Ramos (cell line): ENCODE results near the gene VAMP7.
"Not testable (repeated sequence)": the region's sequence is repeated elsewhere in the genome, so short reads cannot be mapped to it uniquely, and the experiment has no call there.

ENCODE experiments used
- in situ Hi-C: fragments of 300-500 bp; cut with MboI; formaldehyde crosslinking; loops from one replicate; pipeline ENCODE4 v1.14.3; 2022; ENCODE audit warnings: low sequenced_read_pairs; ENCODE audit not compliant: unreplicated experiment

The VAMP7 gene, protein sequence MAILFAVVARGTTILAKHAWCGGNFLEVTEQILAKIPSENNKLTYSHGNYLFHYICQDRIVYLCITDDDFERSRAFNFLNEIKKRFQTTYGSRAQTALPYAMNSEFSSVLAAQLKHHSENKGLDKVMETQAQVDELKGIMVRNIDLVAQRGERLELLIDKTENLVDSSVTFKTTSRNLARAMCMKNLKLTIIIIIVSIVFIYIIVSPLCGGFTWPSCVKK

DNA sequence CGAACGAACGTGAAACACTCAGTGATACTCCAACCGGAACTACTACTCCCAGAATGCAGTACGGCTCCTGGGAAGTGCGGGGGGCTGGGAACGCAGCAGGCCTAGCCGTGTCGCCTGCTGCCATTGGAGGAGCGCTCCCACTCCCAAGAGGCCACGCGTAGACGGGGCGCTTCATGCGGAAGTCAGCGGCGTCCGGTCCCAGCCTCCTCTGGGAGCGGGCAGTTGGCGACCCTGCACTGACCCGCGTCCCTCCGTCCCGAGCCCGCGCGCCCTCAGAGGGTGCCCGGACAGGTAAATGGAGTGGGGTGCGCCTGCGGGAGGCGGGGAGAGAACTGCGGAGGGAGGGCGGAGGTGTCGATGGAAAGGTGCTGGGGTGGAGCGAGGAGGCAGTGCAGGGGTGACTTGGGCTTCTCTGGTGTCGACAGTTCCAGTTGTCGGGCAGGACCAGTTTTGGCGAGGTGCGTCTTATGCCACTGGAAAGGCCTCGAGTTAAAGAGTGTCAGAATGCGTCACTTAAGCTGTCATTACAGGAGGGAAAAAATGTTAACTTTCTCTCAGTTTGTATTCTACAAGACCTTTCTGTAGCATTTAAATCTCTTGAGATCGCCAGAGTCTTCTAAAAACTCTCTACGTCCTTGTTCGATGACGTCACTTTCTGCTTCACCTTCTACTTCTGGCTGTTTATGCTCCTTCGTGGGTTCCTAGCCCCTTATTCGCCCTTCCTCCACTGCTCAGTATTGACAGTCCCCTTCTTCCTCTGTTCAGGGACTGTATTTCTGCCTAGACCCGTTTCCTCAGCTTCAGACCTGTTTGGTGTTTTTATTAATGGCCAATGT lies at the start of gene VAMP7:
Gene VAMP7 (plus strand): TSS at position 188 of the 836 bp plus-strand sequence. CDS start 8,122 bp downstream, outside the sequence.
- in situ Hi-C loops, result no loop called here

DNA sequence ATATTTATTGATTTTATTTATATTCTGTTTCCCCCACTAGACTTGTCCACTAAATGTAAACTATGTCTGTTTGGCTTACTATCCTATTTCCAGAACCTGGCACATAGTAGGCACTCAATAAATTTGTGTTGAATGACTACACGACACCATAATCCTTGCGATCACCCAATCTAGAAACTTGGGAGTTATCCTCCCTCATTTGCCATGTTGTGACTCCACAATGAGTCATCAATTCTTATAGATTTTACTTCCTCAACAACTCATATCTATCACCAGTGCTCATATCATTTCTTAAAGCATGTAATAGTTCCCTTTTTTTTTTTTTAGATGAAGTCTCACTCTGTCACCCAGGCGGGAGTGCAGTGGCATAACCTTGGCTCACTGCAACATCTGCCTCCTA lies 39.9 kb upstream of the VAMP7 start:
- in situ Hi-C loops, result no loop called here

DNA sequence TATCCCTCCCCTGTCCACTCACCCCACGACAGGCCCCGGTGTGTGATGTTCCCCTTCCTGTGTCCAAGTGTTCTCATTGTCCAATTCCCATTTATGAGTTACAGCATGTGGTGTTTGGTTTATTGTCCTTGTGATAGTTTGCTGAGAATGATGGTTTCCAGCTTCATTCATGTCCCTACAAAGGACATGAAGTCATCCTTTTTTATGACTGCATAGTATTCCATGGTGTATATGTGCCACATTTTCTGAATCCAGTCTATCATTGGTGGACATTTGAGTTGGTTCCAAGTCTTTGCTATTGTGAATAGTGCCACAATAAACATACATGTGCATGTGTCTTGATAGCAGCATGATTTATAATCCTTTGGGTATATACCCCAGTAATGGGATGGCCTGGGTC lies 29.4 kb upstream of the VAMP7 start:
- in situ Hi-C loops, result not testable (repeated sequence)

DNA sequence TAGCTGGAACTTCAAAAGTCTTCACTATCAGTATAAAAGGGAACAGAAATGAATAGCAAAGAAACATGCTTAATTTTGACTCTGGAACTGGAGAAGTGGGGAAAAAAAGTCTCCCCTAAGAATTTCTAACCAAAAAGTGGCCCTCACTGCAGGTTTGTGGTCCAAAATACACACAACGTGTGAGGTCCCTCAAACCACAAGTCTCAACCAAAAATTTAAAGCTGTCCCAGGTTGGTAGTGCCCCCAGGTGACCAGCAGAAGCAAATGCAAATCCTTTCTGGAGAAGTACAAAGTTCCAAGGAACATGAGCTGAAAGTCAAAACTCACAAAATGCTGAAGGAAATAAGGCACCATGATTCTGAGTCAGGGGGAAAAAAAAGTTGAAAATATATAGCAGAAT lies 23.6 kb upstream of the VAMP7 start:
- in situ Hi-C loops, result no loop called here

DNA sequence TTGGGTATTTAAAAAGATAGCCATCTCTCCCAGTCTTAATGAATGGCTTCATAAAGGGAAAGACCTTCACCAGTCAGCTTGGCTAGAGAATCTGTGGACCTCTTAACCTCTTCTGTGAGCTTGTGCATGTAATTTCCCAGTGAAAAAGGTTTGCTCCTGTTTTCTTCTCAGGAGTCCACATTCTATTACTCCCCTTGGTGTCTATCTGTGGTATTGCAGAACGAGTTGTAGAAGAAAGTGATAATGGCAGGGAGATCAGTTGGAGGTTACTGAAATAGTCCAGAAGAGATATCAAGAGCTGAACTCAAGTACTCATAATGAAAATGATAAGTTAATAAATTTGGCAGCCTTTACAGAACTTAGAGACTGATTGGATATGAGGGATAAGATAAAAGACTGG lies 16.5 kb upstream of the VAMP7 start:
- in situ Hi-C loops, result no loop called here

DNA sequence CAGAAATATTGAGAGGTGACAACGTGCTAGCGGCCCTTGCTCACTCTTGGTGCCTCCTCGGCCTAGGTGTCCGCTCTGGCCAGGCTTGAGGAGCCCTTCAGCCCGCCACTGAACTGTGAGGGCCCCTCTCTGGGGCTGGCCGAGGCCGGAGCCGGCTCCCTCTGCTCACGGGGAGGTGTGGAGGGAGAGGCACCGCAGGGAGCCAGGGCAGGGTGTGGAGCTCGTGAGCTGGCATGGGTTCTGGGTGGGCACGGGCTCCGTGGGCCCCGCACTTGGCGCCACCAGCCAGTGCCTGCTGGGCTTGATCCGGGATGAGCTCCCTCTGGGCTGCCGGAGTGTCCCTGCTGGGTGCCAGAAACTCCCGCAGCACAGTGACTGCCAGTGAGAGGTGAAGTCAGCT lies 16.0 kb upstream of the VAMP7 start:
- in situ Hi-C loops, result no loop called here

DNA sequence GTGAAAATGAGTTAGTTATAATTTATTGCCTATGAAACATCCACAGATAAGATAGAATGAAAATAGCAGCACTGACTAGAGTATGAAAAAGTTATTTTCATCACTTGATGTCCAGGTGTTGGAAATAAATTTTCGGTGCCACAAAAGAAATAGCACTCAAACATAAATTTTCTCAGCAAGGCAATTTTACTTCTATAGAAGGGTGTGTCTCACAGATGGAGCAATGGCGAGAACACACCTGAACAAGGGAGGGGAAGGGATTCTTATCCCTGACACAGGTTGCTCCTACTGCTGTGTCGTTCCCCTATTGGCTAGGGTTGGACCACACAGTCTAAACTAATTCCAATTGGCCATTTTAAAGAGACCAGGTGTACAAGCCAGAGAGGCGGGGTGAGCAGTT lies 13.3 kb upstream of the VAMP7 start:
- in situ Hi-C loops, result no loop called here

DNA sequence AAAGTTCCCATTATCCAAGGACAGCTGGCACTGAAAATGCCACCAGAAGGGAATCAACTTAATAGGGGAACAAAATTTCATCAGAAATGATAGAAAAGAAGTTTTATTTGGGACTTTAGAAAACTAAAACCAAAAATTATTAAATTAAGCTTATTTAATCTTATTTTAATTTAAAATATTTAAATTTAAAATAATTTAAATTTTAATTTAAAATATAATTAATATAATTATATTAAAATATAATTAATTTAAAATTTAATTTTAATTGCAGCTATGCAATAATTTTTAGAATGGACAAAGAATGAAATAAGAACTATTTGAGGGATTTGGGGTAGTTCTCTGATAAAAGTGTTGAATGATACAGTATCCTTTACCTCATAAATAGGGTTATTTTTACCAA lies 10.2 kb upstream of the VAMP7 start:
- in situ Hi-C loops, result no loop called here

DNA sequence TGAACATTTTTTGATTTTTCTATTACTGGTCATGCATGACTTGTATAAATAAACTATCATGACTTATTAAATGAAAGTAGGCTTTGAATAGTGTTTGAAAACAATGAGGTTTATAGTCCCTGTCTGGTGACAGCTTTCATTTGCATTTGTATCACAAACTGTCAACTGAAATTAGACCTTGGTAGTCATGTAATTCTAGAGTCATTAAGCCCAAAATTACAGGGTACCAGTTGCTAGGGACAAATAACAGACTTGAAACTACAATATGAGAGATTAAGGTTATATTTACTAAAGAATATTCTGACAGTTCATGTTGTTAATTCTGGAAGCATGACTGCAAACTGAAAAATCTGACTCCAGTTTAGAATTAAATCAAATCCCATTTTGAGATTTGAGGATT lies 9.2 kb upstream of the VAMP7 start:
- in situ Hi-C loops, result no loop called here

DNA sequence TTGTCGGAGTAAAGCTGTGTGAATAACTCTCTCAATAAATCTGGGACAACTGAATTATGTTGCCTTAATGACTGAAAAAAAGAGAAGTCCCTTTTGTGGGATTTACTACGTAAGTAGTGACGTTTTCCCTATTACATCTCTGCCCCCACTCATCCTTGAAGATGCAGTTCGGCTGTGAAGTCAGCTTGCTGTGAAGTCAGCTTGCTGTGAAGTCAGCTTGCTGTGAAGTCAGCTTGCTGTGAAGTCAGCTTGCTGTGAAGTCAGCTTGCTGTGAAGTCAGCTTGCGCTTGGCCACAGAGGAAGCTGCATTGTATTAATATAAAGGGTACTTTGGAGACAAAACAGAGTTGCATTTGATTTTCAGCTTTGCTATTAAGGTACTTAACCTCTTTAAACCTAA lies 8.0 kb upstream of the VAMP7 start:
- in situ Hi-C loops, result no loop called here

DNA sequence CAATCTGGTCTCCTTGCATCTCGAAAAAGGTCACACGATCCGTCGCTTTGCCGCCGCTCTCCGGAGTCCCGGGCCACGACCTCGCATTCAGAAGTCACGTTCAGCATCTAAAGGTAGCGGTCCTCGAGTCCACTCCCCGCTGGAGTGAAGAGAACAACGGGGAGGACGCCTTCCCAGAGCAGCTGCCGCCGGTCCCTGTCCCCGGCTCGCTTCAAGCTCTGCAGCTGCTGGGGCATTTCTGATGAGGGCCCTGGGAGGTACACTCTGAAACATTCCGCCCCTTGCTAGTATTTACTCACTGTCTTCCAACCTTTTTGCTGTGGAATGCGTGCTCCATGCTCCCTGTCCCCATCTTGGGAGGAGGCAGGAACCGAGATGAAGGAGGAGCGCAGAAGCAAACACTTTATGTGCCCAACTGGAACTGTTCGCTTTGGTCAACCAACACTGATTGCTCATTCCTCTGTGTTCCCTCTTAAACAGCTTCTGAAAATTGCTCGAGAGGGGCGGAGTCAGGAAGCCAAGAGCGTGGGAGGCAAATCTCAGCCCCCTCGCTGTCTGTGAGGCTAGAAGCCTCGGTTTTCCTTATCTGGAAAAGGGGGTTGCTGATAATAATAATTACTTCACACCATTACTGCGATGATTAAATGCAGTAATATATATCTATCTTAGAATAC lies 6.4 kb upstream of the VAMP7 start:
- in situ Hi-C loops, result no loop called here

DNA sequence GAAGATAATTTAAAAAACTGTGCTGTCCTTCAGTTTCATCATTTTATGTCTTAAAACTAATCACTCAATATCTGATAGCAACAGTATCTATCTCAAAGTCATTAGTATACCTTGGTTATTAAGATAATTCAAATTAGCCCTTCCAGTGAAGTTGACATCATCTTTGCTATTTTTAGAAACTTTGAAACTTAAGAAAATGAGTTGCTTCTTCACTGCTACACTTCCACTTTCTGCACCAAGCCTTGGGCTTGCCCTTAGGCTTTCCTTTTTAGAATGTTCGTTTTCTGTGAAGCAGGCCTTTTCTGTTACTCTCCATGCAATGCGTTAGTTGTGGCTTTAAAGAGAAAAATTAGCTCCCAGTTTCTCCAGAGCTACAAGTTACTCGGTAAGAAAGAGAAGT lies 4.4 kb upstream of the VAMP7 start:
- in situ Hi-C loops, result no loop called here

DNA sequence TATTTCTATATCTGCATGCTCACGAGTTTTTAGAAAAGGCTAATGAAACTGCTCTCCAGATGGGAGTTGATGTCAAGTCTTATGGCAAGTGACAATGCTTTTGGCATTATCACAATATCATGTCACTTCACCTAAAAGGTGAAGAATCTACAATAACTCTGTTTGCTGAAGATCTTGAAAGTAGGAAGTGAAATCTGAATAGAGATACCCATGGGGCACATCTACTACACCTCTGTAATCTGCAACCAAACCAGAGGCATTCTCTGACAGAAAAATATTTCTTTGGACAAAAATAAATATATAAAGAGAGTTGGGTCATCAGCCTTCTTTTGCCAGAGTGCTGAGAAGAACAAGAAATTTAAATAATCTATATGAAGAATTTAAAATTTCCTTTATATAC lies 3.9 kb upstream of the VAMP7 start:
- in situ Hi-C loops, result no loop called here

DNA sequence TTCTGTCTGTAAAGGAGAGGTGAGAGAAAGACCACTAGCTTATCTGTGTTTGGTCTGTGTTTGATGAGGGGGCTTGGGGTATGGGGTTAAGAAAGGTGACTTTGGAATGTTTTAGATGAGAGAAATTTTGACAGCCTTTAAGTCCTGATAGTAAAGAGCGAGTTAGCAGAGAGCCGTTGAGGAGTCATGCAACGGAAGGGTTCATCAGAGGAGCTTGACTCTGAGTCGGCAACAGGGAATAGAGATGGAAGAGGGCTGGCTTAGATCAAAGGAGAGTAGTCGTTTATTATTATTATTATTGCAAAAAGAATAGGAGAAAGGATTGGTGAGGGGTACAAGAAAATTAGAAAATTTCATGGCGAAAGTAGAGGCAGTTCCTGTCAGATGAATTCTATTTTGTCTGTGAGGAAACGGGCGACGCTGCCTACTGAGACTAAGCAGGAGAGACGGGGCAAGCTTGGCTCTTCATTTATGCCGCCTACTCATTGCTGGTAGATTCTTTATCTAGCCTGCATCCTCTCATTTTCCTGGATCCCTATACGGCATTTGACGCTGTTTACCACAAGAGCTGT lies 473 bp upstream of the VAMP7 start:
- in situ Hi-C loops, result no loop called here

DNA sequence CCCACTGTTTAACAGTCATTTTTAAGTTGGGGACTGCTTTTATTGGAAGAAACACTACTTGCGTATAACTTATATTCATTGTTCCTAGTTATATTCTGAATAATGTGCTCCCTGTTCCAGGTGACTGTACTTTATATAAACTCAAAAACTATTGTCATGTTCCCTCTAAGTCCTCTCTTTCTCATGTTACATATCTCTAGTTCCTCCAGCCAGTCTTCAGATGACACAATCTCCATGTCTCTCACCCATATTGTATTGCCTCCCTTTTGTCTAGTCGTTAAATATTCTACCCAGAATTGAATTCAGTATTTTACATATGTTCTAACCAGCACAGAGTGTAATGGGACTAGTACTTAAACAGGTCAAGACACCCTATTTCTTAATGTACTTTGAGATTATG lies 5.3 kb downstream of the VAMP7 start:
- in situ Hi-C loops, result no loop called here

DNA sequence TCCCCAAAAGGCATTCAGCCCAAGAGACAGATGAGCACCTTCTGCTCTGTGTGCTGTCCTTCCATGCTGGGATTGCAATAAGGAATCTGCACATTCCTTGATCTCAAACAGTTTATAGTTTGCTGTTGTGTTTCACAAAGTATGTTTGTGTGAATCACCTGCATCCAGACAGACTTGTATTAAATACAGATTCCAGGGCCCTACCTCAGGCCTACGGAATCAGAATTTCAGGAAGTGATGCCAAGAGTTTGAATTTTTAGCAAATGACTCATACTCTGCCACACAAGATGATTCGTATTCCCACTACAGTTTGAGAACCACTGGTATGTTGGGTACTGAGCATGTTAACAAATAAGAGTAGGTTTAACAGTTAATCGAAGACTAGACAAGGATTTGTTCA lies 7.0 kb downstream of the VAMP7 start:
- in situ Hi-C loops, result no loop called here

DNA sequence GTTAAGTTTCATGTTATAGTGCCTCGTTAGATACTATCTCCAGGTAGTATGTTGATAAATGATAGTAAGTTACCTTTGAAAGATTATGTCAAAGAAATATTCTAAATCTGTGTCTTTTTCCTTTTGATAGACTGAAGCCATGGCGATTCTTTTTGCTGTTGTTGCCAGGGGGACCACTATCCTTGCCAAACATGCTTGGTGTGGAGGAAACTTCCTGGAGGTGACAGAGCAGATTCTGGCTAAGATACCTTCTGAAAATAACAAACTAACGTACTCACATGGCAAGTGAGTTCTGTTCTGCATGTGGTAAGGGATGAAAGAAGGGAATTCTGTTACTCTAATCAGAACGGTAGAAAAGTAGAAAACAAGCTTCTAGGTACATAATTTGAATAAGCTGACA lies 8.2 kb downstream of the VAMP7 start:
- in situ Hi-C loops, result no loop called here

DNA sequence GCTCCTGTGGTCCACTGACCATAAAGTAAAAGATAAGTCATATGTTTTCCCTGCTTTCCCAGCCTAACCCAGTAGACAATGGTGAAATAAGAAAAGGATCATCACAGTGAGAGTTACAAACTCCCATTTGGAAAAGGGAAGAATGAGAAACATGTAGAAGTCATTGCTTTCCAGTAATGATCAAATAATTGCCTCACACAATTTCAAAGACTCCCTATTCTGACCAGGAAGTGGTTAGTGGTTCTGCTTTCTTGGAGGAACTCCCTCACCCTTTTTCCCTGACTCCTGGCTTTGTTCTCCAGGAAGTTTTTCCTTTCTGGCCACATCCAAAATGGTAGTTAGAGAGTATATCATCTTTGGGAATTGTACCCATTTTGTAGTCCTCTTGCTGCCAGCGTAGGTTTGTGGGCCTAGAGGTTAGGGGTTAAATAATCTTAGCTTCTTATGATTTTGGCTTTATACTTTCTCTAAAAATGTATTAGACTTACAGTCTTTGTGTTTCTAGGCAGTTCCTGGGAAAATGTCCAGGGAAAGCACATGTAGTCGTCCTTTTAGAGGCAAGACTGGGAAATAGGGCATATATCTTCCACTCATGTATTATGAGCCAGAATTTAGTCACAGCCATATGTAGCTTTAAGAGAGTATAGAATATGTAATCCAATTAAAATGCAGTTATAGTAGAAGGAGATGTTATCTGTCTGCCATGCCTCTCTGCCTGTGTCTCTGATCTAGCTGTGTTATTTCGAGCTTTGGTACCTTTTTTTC lies 10.5 kb downstream of the VAMP7 start:
- in situ Hi-C loops, result no loop called here

DNA sequence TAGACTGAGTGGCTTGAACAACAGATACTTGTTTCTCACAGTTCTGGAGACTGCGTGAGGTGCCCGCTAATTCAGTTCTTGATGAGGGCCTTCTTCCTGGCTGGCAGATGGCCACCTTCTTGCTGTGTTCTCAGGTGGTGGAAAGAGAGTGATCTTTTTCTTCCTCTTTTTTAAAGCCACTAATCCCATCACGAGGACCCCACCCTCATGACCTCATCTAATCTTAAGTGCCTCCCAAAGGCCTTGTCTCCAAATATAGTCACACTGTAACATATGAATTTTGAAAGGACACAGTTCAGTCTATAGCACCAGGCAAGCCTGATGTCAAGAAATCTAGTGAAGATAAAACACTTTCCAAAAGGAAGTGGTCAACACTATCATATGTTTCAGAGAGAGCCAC lies 12.4 kb downstream of the VAMP7 start:
- in situ Hi-C loops, result no loop called here

DNA sequence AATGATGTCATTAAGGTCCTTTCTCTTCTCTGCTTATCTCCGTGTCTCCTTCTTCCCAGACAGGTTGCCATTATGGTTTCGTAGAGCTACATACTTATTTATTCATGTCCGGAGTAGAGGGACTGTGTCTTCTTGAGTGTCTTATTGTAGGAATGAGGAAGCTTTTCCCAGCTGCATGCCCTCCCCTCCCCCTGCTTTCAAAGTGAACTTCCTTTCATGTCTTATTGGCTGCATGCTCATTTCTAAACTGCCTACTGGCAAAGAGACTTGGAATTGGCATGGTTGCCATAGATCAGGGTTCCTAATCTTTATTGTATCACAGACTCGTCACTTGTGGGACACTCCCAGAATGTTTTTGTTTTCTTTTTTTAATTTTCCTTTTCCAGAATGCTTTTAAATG lies 15.4 kb downstream of the VAMP7 start:
- in situ Hi-C loops, result no loop called here
